ENCODE measurements around the gene MAN1A1.

Gene MAN1A1

GRCh38 chr6:119280080-119280479, 69.5 kb downstream of the MAN1A1 start:
- no peak for TF ChIP-seq CTCF (IDR thresholded peaks at IDR 0.05; ENCODE audit: low read depth, low read length)
- no peak for DNase-seq (ENCODE audit: extremely low read depth, low read depth)

GRCh38 chr6:119278625-119279024, 70.9 kb downstream of the MAN1A1 start:
- DNase-seq (ENCODE audit: extremely low read depth, low read depth) = no peak
- TF ChIP-seq CTCF (IDR thresholded peaks at IDR 0.05; ENCODE audit: low read depth, low read length) = no peak

- no peak for DNase-seq (ENCODE audit: extremely low read depth, low read depth)
- TF ChIP-seq CTCF (IDR thresholded peaks at IDR 0.05; ENCODE audit: low read depth, low read length) = no peak
These were observed 72.5 kb downstream of the MAN1A1 start for GRCh38 chr6:119277052-119277451.

- no peak for TF ChIP-seq CTCF (IDR thresholded peaks at IDR 0.05; ENCODE audit: low read depth, low read length)
- no peak for DNase-seq (ENCODE audit: extremely low read depth, low read depth)
These were observed 73.3 kb downstream of the MAN1A1 start for GRCh38 chr6:119276211-119276610.

GRCh38 chr6:119274197-119274595, 75.4 kb downstream of the MAN1A1 start:
- DNase-seq (ENCODE audit: extremely low read depth, low read depth) = no peak
- TF ChIP-seq CTCF (IDR thresholded peaks at IDR 0.05; ENCODE audit: low read depth, low read length) = no peak

GRCh38 chr6:119273272-119274196, 76.0 kb downstream of the MAN1A1 start:
- no peak for TF ChIP-seq CTCF (IDR thresholded peaks at IDR 0.05; ENCODE audit: low read depth, low read length)
- DNase-seq (ENCODE audit: extremely low read depth, low read depth) = peak; percentile 72

GRCh38 chr6:119270545-119270944, 79.0 kb downstream of the MAN1A1 start:
- DNase-seq (ENCODE audit: extremely low read depth, low read depth) = no peak
- no peak for TF ChIP-seq CTCF (IDR thresholded peaks at IDR 0.05; ENCODE audit: low read depth, low read length)
